ENCODE measurements around the gene TRMT5.

Gene TRMT5

GRCh38 chr14:61019537-61019936 lies 38.7 kb upstream of the TRMT5 start:
- no peak overlapping the region for H2BK120ac ChIP-seq (ENCODE audit: low read depth, low read length)
- no peak overlapping the region for H2AK5ac ChIP-seq (ENCODE audit: low read depth, low read length)
- no peaks in the 10 kb centered on the region for H3K9me3 ChIP-seq (replicated peaks in 1 of 2; ENCODE audit: control insufficient read depth in 2 of 2, insufficient read depth in 1 of 2, low read depth in 1 of 2, low read length in 2 of 2)
- no peaks in the 10 kb centered on the region for H3K79me1 ChIP-seq (ENCODE audit: low read depth, low read length)
- no peaks in the 10 kb centered on the region for H3K36me3 ChIP-seq (replicated peaks in 1 of 2; ENCODE audit: control insufficient read depth in 2 of 2, insufficient read depth in 2 of 2, low read length in 2 of 2)
- no peak overlapping the region for H3K4me3 ChIP-seq (ENCODE audit: low read length in 2 of 2)
- no peak overlapping the region for H4K91ac ChIP-seq (ENCODE audit: low read depth, low read length, poor library complexity)
- no CpG with 5 or more reads among the region's 1 CpG for WGBS, 2 donors (ENCODE audit: extremely low coverage in 2 of 2, insufficient read length in 2 of 2, insufficient replicate concordance in 1 of 2)
- H3K4me2 ChIP-seq (ENCODE audit: insufficient read depth, low read length, poor library complexity, severe bottlenecking) = no peak overlapping the region
- H4K8ac ChIP-seq (ENCODE audit: low read depth, low read length) = no peak overlapping the region
- no peak overlapping the region for H3K9ac ChIP-seq (ENCODE audit: low read depth, low read length, poor library complexity)
- H3K27me3 ChIP-seq (ENCODE audit: control insufficient read depth in 3 of 3, insufficient read depth in 3 of 3, low read depth in 1 of 3, low read length in 3 of 3) = no peaks in the 10 kb centered on the region
- no peak overlapping the region for H2BK12ac ChIP-seq (ENCODE audit: low read length)
- H2BK15ac ChIP-seq (ENCODE audit: low read length) = no peak overlapping the region
- no peak overlapping the region for H2AFZ ChIP-seq (ENCODE audit: low read length)
- no peaks in the 10 kb centered on the region for H3K4me1 ChIP-seq (ENCODE audit: control insufficient read depth in 2 of 2, insufficient read depth in 1 of 2, low read depth in 1 of 2, low read length in 2 of 2)
- DNase-seq (ENCODE audit: low spot score) = no peak
- no peak overlapping the region for H2BK5ac ChIP-seq (ENCODE audit: low read length)
- H3K4ac ChIP-seq (ENCODE audit: low read length) = no peak overlapping the region
- no peak overlapping the region for H3K27ac ChIP-seq (replicated peaks; ENCODE audit: low read length)
- no peak overlapping the region for H3K23ac ChIP-seq (ENCODE audit: low read depth, low read length, poor library complexity)
- H3K14ac ChIP-seq (ENCODE audit: low read length) = no peak overlapping the region
- no peak overlapping the region for H3K18ac ChIP-seq (ENCODE audit: low read length)

DNA sequence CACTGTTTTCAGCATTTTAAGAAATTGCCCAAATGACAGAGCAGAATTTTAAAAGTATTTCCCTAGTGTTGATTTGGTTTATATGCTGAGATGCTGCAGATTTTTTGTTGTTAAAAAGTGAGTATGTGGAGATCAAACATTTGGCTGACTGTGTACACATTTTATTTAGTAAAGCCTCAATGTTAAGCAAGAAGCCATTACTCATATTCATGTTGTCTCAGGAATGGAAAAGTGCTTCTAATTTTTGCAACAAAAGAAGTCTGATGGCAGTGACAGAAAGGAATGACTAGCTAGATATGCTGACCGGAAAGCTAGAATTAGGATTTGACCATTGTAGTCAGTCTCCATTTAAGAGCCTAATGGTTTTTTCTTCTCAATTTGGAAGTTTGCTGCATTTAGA lies 22.7 kb upstream of the TRMT5 start:
- no peak overlapping the region for H2BK15ac ChIP-seq (ENCODE audit: low read length)
- no peak for DNase-seq (ENCODE audit: low spot score)
- no peak overlapping the region for H2BK5ac ChIP-seq (ENCODE audit: low read length)
- H3K14ac ChIP-seq (ENCODE audit: low read length) = no peak overlapping the region
- H3K4me2 ChIP-seq (ENCODE audit: insufficient read depth, low read length, poor library complexity, severe bottlenecking) = no peak overlapping the region
- H2BK120ac ChIP-seq (ENCODE audit: low read depth, low read length) = no peak overlapping the region
- H3K36me3 ChIP-seq (replicated peaks in 1 of 2; ENCODE audit: control insufficient read depth in 2 of 2, insufficient read depth in 2 of 2, low read length in 2 of 2) = no peaks in the 10 kb centered on the region
- no peak overlapping the region for H2AFZ ChIP-seq (ENCODE audit: low read length)
- no peak overlapping the region for H4K8ac ChIP-seq (ENCODE audit: low read depth, low read length)
- no peak overlapping the region for H3K18ac ChIP-seq (ENCODE audit: low read length)
- WGBS, 2 donors (ENCODE audit: extremely low coverage in 2 of 2, insufficient read length in 2 of 2, insufficient replicate concordance in 1 of 2) = no CpG with 5 or more reads among the region's 1 CpG
- H3K4me3 ChIP-seq (ENCODE audit: low read length in 2 of 2) = no peak overlapping the region
- no peaks in the 10 kb centered on the region for H3K9me3 ChIP-seq (replicated peaks in 1 of 2; ENCODE audit: control insufficient read depth in 2 of 2, insufficient read depth in 1 of 2, low read depth in 1 of 2, low read length in 2 of 2)
- H3K79me1 ChIP-seq (ENCODE audit: low read depth, low read length) = no peaks in the 10 kb centered on the region
- H3K27ac ChIP-seq (replicated peaks; ENCODE audit: low read length) = no peak overlapping the region
- no peak overlapping the region for H4K91ac ChIP-seq (ENCODE audit: low read depth, low read length, poor library complexity)
- H3K23ac ChIP-seq (ENCODE audit: low read depth, low read length, poor library complexity) = no peak overlapping the region
- no peak overlapping the region for H3K4ac ChIP-seq (ENCODE audit: low read length)
- no peaks in the 10 kb centered on the region for H3K27me3 ChIP-seq (ENCODE audit: control insufficient read depth in 3 of 3, insufficient read depth in 3 of 3, low read depth in 1 of 3, low read length in 3 of 3)
- H2AK5ac ChIP-seq (ENCODE audit: low read depth, low read length) = no peak overlapping the region
- H2BK12ac ChIP-seq (ENCODE audit: low read length) = no peak overlapping the region
- no peaks in the 10 kb centered on the region for H3K4me1 ChIP-seq (ENCODE audit: control insufficient read depth in 2 of 2, insufficient read depth in 1 of 2, low read depth in 1 of 2, low read length in 2 of 2)
- H3K9ac ChIP-seq (ENCODE audit: low read depth, low read length, poor library complexity) = no peak overlapping the region

- H4K8ac ChIP-seq (ENCODE audit: low read depth, low read length) = no peak overlapping the region
- H2AK5ac ChIP-seq (ENCODE audit: low read depth, low read length) = no peak overlapping the region
- no peak overlapping the region for H2BK5ac ChIP-seq (ENCODE audit: low read length)
- H3K9ac ChIP-seq (ENCODE audit: low read depth, low read length, poor library complexity) = no peak overlapping the region
- DNase-seq (ENCODE audit: low spot score) = no peak
- H3K36me3 ChIP-seq (replicated peaks in 1 of 2; ENCODE audit: control insufficient read depth in 2 of 2, insufficient read depth in 2 of 2, low read length in 2 of 2) = peaks cover 0 to 2% of the 10 kb centered on the region in 2 donors
- no peak overlapping the region for H2BK120ac ChIP-seq (ENCODE audit: low read depth, low read length)
- no peak overlapping the region for H3K4ac ChIP-seq (ENCODE audit: low read length)
- H3K23ac ChIP-seq (ENCODE audit: low read depth, low read length, poor library complexity) = no peak overlapping the region
- WGBS, 2 donors (ENCODE audit: extremely low coverage in 2 of 2, insufficient read length in 2 of 2, insufficient replicate concordance in 1 of 2) = no CpG with 5 or more reads among the region's 2 CpGs
- no peak overlapping the region for H3K4me2 ChIP-seq (ENCODE audit: insufficient read depth, low read length, poor library complexity, severe bottlenecking)
- H3K9me3 ChIP-seq (replicated peaks in 1 of 2; ENCODE audit: control insufficient read depth in 2 of 2, insufficient read depth in 1 of 2, low read depth in 1 of 2, low read length in 2 of 2) = peaks cover 5% of the 10 kb centered on the region in 2 donors
- H3K27ac ChIP-seq (replicated peaks; ENCODE audit: low read length) = no peak overlapping the region
- no peak overlapping the region for H2AFZ ChIP-seq (ENCODE audit: low read length)
- H3K18ac ChIP-seq (ENCODE audit: low read length) = no peak overlapping the region
- no peak overlapping the region for H4K91ac ChIP-seq (ENCODE audit: low read depth, low read length, poor library complexity)
- H3K4me1 ChIP-seq (ENCODE audit: control insufficient read depth in 2 of 2, insufficient read depth in 1 of 2, low read depth in 1 of 2, low read length in 2 of 2) = no peaks in the 10 kb centered on the region
- no peak overlapping the region for H2BK12ac ChIP-seq (ENCODE audit: low read length)
- no peak overlapping the region for H3K4me3 ChIP-seq (ENCODE audit: low read length in 2 of 2)
- H3K14ac ChIP-seq (ENCODE audit: low read length) = no peak overlapping the region
- no peaks in the 10 kb centered on the region for H3K27me3 ChIP-seq (ENCODE audit: control insufficient read depth in 3 of 3, insufficient read depth in 3 of 3, low read depth in 1 of 3, low read length in 3 of 3)
- H2BK15ac ChIP-seq (ENCODE audit: low read length) = no peak overlapping the region
- H3K79me1 ChIP-seq (ENCODE audit: low read depth, low read length) = no peaks in the 10 kb centered on the region
Measured at GRCh38 chr14:60999536-60999935, 18.7 kb upstream of the TRMT5 start.

DNA sequence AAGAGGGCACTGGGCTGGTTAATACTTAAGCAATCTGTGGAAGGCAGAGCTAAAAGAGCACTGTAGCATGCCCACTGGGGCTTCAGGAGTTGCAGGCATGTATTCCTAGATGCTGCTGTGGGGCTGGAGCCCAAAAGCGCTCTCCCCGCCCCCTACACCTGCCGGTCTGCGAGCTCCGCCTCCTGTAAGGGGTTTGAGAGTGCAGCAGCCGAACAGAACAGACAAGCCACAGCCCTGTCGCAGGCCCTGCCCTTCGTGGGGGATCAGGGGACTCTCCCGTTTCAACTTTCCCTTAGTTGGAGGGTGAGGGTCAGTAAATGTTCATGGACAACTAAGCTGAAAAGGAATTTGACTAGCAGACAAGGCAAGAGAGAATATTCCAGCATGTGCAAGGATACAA lies 17.7 kb upstream of the TRMT5 start:
- H3K36me3 ChIP-seq (replicated peaks in 1 of 2; ENCODE audit: control insufficient read depth in 2 of 2, insufficient read depth in 2 of 2, low read length in 2 of 2) = peaks cover 0 to 2% of the 10 kb centered on the region in 2 donors
- H3K4me1 ChIP-seq (ENCODE audit: control insufficient read depth in 2 of 2, insufficient read depth in 1 of 2, low read depth in 1 of 2, low read length in 2 of 2) = no peaks in the 10 kb centered on the region
- no peaks in the 10 kb centered on the region for H3K27me3 ChIP-seq (ENCODE audit: control insufficient read depth in 3 of 3, insufficient read depth in 3 of 3, low read depth in 1 of 3, low read length in 3 of 3)
- H4K8ac ChIP-seq (ENCODE audit: low read depth, low read length) = no peak overlapping the region
- H2AK5ac ChIP-seq (ENCODE audit: low read depth, low read length) = no peak overlapping the region
- no peak overlapping the region for H2BK5ac ChIP-seq (ENCODE audit: low read length)
- H2BK15ac ChIP-seq (ENCODE audit: low read length) = no peak overlapping the region
- H3K79me1 ChIP-seq (ENCODE audit: low read depth, low read length) = no peaks in the 10 kb centered on the region
- H3K9me3 ChIP-seq (replicated peaks in 1 of 2; ENCODE audit: control insufficient read depth in 2 of 2, insufficient read depth in 1 of 2, low read depth in 1 of 2, low read length in 2 of 2) = peaks cover 5% of the 10 kb centered on the region in 2 donors
- no peak for DNase-seq (ENCODE audit: low spot score)
- H3K27ac ChIP-seq (replicated peaks; ENCODE audit: low read length) = no peak overlapping the region
- no peak overlapping the region for H2BK12ac ChIP-seq (ENCODE audit: low read length)
- no peak overlapping the region for H3K4me2 ChIP-seq (ENCODE audit: insufficient read depth, low read length, poor library complexity, severe bottlenecking)
- H4K91ac ChIP-seq (ENCODE audit: low read depth, low read length, poor library complexity) = no peak overlapping the region
- no peak overlapping the region for H3K23ac ChIP-seq (ENCODE audit: low read depth, low read length, poor library complexity)
- H3K14ac ChIP-seq (ENCODE audit: low read length) = no peak overlapping the region
- no peak overlapping the region for H3K4ac ChIP-seq (ENCODE audit: low read length)
- H3K9ac ChIP-seq (ENCODE audit: low read depth, low read length, poor library complexity) = no peak overlapping the region
- H3K18ac ChIP-seq (ENCODE audit: low read length) = no peak overlapping the region
- H3K4me3 ChIP-seq (ENCODE audit: low read length in 2 of 2) = no peak overlapping the region
- H2AFZ ChIP-seq (ENCODE audit: low read length) = no peak overlapping the region
- no peak overlapping the region for H2BK120ac ChIP-seq (ENCODE audit: low read depth, low read length)
- no CpG with 5 or more reads among the region's 9 CpGs for WGBS, 2 donors (ENCODE audit: extremely low coverage in 2 of 2, insufficient read length in 2 of 2, insufficient replicate concordance in 1 of 2)

Measured in neuronal stem cell (in vitro differentiated cells).